ENCODE measurements around the gene TMEM176A. TPM values are rescaled to one million over a fixed set of nuclear protein-coding genes. Genes with fewer than 3 reads are reported as not detected.

TMEM176A gene
- total RNA-seq, 4 donors from 2014 or later, result 3.2 to 12.9 (median 6.0) TPM

DNA sequence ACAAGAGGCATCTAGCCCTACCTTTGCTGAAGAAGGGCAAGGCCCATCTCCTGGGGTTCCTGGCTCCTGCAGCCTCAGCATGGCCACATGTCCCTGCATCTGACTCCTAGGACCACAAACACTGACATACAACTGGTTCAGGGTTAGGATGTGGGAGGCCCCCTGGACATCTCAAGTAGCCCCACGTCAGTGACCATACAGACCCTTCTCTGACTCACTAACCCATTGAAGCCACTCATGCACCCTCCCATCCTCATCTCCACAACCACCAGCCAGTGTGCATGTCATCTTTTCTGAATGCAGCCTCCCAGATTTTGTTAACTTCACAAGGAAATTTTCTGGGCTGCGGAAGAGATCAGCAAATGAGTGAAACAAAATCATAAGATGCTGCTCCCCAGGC is 18.6 kb upstream of the TMEM176A start:
- Histone ChIP-seq H3K9me3 (no peaks in the 10 kb centered on the region), H3K36me3 (no peaks in the 10 kb centered on the region), H3K27ac (peak overlapping the region; percentile 2), H3K4me3 (no peak overlapping the region), H3K27me3 (peaks cover 5% of the 10 kb centered on the region), H3K4me1 (peaks cover 24% of the 10 kb centered on the region)
- 100% methylated on average over 2 of the region's 2 CpGs for WGBS
- DNase-seq (ENCODE audit: low spot score in 2 of 2), result no peak
- no peak for TF ChIP-seq CTCF (IDR thresholded peaks at IDR 0.05)
- no peak for TF ChIP-seq EP300 (IDR thresholded peaks at IDR 0.05)
- no peak for TF ChIP-seq POLR2A (IDR thresholded peaks at IDR 0.05)
- no peak for TF ChIP-seq POLR2AphosphoS5 (IDR thresholded peaks at IDR 0.05)

DNA sequence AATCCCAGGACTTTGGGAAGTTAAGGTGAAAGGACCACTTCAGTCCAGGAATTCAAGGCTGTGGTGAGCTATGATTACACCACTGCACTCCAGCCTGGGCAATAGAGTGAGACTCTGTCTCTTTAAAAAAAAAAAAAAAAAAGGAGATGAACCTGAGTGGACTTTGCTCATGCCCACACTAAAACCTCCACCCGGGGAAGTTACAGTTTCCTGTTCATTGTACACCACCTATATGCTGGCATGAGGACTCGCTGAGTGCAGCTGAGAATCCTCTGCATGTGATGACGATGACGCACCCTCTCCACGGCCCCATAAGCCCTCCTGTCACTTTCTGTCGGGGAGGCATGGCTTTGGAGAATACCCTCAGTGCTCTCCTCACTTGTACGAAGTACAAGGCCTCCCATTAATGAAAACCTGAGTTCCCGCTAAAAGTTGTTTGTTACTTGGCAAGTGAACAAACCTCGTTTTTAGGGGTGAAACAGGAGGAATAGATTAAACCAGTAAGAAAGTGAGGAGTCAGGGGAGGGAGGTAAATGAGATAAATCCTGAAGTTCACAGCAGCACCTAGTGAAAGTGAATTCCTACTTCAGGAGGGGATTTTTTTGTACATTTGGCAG is 16.3 kb upstream of the TMEM176A start:
- Histone ChIP-seq H3K27me3 (no peaks in the 10 kb centered on the region), H3K36me3 (no peaks in the 10 kb centered on the region), H3K27ac (no peak overlapping the region), H3K4me3 (no peak overlapping the region), H3K4me1 (peaks cover 38% of the 10 kb centered on the region), H3K9me3 (no peaks in the 10 kb centered on the region)
- TF ChIP-seq EP300 (IDR thresholded peaks at IDR 0.05) (no peak), POLR2AphosphoS5 (IDR thresholded peaks at IDR 0.05) (no peak), POLR2A (IDR thresholded peaks at IDR 0.05) (no peak), CTCF (IDR thresholded peaks at IDR 0.05) (no peak)
- 54% methylated on average over 9 of the region's 9 CpGs for WGBS
- no peak for DNase-seq (ENCODE audit: low spot score in 2 of 2)

DNA sequence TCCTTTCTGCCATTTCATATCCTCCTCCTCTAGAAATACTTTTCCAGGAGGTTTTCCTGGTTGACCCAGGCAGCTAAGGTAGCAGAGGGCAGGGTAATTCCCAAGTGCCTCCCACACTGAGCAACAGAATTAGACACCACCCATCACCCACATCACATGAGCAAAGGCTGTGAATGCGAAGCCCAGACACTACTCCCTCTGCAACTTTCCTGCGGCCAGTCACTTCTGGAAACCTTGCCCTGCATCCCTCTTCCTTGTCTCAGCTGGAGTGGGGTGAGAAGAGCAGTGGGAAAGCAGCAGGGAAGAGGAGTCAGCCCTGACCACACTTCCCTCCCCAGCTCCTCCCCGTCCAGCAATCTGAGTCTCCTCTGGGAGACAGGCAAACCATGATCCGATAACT is 15.6 kb upstream of the TMEM176A start:
- Histone ChIP-seq H3K27ac (no peak overlapping the region), H3K27me3 (no peaks in the 10 kb centered on the region), H3K36me3 (no peaks in the 10 kb centered on the region), H3K4me1 (peaks cover 37% of the 10 kb centered on the region), H3K9me3 (no peaks in the 10 kb centered on the region), H3K4me3 (no peak overlapping the region)
- WGBS, result 68% methylated on average over 4 of the region's 4 CpGs
- no peak for TF ChIP-seq POLR2AphosphoS5 (IDR thresholded peaks at IDR 0.05)
- TF ChIP-seq CTCF (IDR thresholded peaks at IDR 0.05), result no peak
- TF ChIP-seq POLR2A (IDR thresholded peaks at IDR 0.05), result no peak
- DNase-seq (ENCODE audit: low spot score in 2 of 2), result no peak

DNA sequence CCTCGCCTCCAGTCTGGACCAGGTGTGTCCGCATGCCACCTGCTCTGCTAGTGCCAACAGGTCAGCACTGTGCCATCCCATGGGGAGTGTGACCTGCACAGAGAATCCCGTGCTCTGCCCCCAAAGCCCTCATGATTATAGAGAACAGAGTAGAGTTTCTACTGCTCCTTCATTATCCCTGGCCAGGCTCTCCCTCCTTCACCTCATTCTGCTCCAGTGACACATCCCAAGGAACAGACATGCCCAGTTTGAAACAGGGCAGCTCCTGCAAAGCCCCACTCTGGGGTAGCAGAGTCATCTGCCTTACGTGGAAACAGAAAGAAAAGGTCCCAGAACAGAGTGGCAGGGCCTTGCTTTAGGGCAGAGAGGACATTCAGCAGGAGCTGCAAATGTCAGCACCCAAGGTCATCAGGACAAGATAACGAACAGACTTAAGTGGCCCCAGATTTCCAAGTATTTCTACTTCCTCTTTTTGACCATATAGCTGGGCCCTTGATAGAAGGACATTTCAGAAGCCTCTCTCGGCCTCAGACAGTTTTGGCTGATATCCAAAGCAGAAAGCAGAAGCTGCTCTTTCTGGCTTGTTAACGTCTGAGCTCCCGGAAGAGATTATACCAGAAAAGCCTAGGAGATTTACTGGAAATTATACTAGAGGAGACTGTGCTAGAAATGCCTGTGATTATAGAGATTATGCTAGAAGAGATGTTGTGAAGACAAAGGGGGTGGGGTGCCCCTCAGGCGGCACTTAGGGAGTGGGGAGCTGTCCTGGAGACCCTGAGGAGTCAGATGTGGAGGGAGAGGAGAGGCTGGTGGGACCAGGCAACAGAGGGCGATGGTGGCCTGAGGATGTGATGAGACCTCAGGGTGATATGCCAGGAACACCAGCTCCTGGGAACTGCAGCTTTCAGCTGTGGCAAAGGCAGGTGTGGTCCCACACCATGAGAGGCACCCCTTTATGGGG is 13.0 kb upstream of the TMEM176A start:
- Histone ChIP-seq H3K4me3 (no peak overlapping the region), H3K9me3 (no peaks in the 10 kb centered on the region), H3K27ac (peak overlapping the region; percentile 12), H3K4me1 (peaks cover 28% of the 10 kb centered on the region), H3K36me3 (no peaks in the 10 kb centered on the region), H3K27me3 (no peaks in the 10 kb centered on the region)
- no peak for DNase-seq (ENCODE audit: low spot score in 2 of 2)
- TF ChIP-seq POLR2AphosphoS5 (IDR thresholded peaks at IDR 0.05) (no peak), CTCF (IDR thresholded peaks at IDR 0.05) (no peak), EP300 (IDR thresholded peaks at IDR 0.05) (no peak), POLR2A (IDR thresholded peaks at IDR 0.05) (no peak)
- 51% methylated on average over 10 of the region's 10 CpGs for WGBS
